OCI-LY7 (cell line): ENCODE measurements around the gene CTTNBP2. TPM values are rescaled to one million over a fixed set of nuclear protein-coding genes. Genes with fewer than 3 reads are reported as not detected.

Experiments used
- BruUV-seq: library from RNA; stranded (reverse); fragments of 400-500 nt; replicated peaks from 2 replicates; lab custom pipeline; 2021; lab: Mats Ljungman, UMichigan
- CTCF ChIA-PET: fragments of 300-600 bp; sonication (Branson Sonifier 250); formaldehyde crosslinking; loops from one replicate; lab custom pipeline; 2022; ENCODE audit warnings: antibody characterized with exemption; ENCODE audit not compliant: unreplicated experiment; lab: Charles Lee
- POLR2A ChIA-PET: fragments of 300-600 bp; sonication (Branson Sonifier 250); formaldehyde crosslinking; loops from one replicate; lab custom pipeline; 2022; ENCODE audit warnings: antibody characterized with exemption; lab: Charles Lee
- DNase-seq: peaks from one replicate; pipeline ENCODE4 v3.0.0-alpha.2; 2015; ENCODE audit warnings: low spot score
- H2AFZ ChIP-seq: fragments of 200-600 bp; sonication (generic), shearing (Covaris generic); 2 replicates; pipeline ENCODE4 v1.6.1; 2014; ENCODE audit warnings: mild to moderate bottlenecking, antibody characterized with exemption, low read length, moderate library complexity
- H3K27ac ChIP-seq: fragments of 200-600 bp; sonication (generic); 2 replicates; pipeline ENCODE4 v1.5.1; 2014; ENCODE audit warnings: mixed run types, low read depth, mild to moderate bottlenecking, moderate library complexity, low read length, inconsistent platforms; ENCODE audit not compliant: poor library complexity, severe bottlenecking
- H3K36me3 ChIP-seq: fragments of 200-600 bp; sonication (generic); 2 replicates; pipeline ENCODE4 v1.6.1; 2014; ENCODE audit warnings: mild to moderate bottlenecking, antibody characterized with exemption, low read length, moderate library complexity, mixed read lengths; ENCODE audit not compliant: insufficient read depth
- H3K4me1 ChIP-seq: fragments of 200-600 bp; sonication (generic); 2 replicates; pipeline ENCODE4 v1.5.1; 2014; ENCODE audit warnings: mild to moderate bottlenecking, low read length; ENCODE audit not compliant: insufficient read depth, poor library complexity, severe bottlenecking
- H3K4me2 ChIP-seq: fragments of 200-600 bp; sonication (generic); 2 replicates; pipeline ENCODE4 v1.6.1; 2014; ENCODE audit warnings: mild to moderate bottlenecking, low read length
- H3K4me3 ChIP-seq: fragments of 200-600 bp; sonication (generic); 2 replicates; pipeline ENCODE4 v1.5.1; 2014; ENCODE audit warnings: mild to moderate bottlenecking, low read depth, low read length; ENCODE audit not compliant: poor library complexity, severe bottlenecking
- H3K79me2 ChIP-seq: fragments of 200-600 bp; sonication (generic); 2 replicates; pipeline ENCODE4 v1.6.1; 2016; ENCODE audit warnings: low read depth, mild to moderate bottlenecking, low read length, moderate library complexity, mixed read lengths; ENCODE audit not compliant: insufficient read depth
- H3K9me2 ChIP-seq: fragments of 200-600 bp; sonication (generic); 2 replicates; pipeline ENCODE4 v1.6.1; 2016; ENCODE audit warnings: mild to moderate bottlenecking, low read length, mixed read lengths; ENCODE audit not compliant: insufficient read depth
- H3K9me3 ChIP-seq: fragments of 200-600 bp; sonication (generic); 2 replicates; pipeline ENCODE4 v1.6.1; 2014; ENCODE audit warnings: mild to moderate bottlenecking, mixed run types, low read length, mixed read lengths
- H4K20me1 ChIP-seq: fragments of 200-600 bp; sonication (generic); 2 replicates; pipeline ENCODE4 v1.6.1; 2014; ENCODE audit warnings: mild to moderate bottlenecking, antibody characterized with exemption, low read length, moderate library complexity, mixed read lengths; ENCODE audit not compliant: insufficient read depth
- CTCF ChIP-seq: fragments of 200-600 bp; sonication (generic); conservative IDR thresholded peaks from 2 replicates; pipeline ENCODE4 v1.5.1; 2014; ENCODE audit warnings: mild to moderate bottlenecking, antibody characterized with exemption, low read length, moderate library complexity, mixed read lengths
- EZH2phosphoT487 ChIP-seq: fragments of 200-600 bp; sonication (generic); IDR thresholded peaks from 2 replicates; pipeline ENCODE4 v1.6.1; 2018; ENCODE audit warnings: low read depth, borderline replicate concordance, mild to moderate bottlenecking, mixed run types, antibody characterized with exemption, low read length, moderate library complexity, mixed read lengths
- intact Hi-C: fragments of 100-400 bp; cut with micrococcal nuclease; formaldehyde crosslinking; loops from one replicate; pipeline ENCODE4 v1.10.0; 2022; ENCODE audit not compliant: unreplicated experiment
- total RNA-seq, 2 experiments: library from RNA; depleted of rRNA in 1 of 2; stranded (reverse); fragments of >200 nt in 1 of 2; shearing (Covaris generic) in 1 of 2; gene quantifications; 2 replicates each; pipeline ENCODE4 v1.2.3, GENCODE V29; 2014 to 2022

The CTTNBP2 gene
- total RNA-seq, 2 experiments from 2014 or later = not detected

- no peaks in the 10 kb centered on the region for H3K36me3 ChIP-seq
Observed at GRCh38 chr7:117718116-117718835, 155.0 kb downstream of the CTTNBP2 start.

GRCh38 chr7:117717357-117717756 is 155.9 kb downstream of the CTTNBP2 start:
- intact Hi-C loops = no loop called here
- CTCF ChIA-PET = no interaction called here
- H3K79me2 ChIP-seq = no peaks in the 10 kb centered on the region
- H4K20me1 ChIP-seq = no peaks in the 10 kb centered on the region
- POLR2A ChIA-PET = no interaction called here
- DNase-seq = no peak
- H3K27ac ChIP-seq = no peak overlapping the region
- no peak overlapping the region for H3K4me3 ChIP-seq
- H3K9me3 ChIP-seq = no peaks in the 10 kb centered on the region
- H3K9me2 ChIP-seq = no peaks in the 10 kb centered on the region
- BruUV-seq = no TSS peak
- no peak overlapping the region for H3K4me2 ChIP-seq
- no peaks in the 10 kb centered on the region for H3K36me3 ChIP-seq
- H2AFZ ChIP-seq = no peak overlapping the region
- no peak for TF ChIP-seq EZH2phosphoT487
- no peak for TF ChIP-seq CTCF
- H3K4me1 ChIP-seq = no peaks in the 10 kb centered on the region

More at GRCh38 chr7:117718116-117718835, 155.0 kb downstream of the CTTNBP2 start:
- Histone ChIP-seq H3K4me1 (no peaks in the 10 kb centered on the region), H3K4me2 (no peak overlapping the region), H3K79me2 (no peaks in the 10 kb centered on the region), H3K9me3 (no peaks in the 10 kb centered on the region), H4K20me1 (no peaks in the 10 kb centered on the region), H3K4me3 (no peak overlapping the region), H2AFZ (no peak overlapping the region), H3K27ac (no peak overlapping the region), H3K9me2 (no peaks in the 10 kb centered on the region)
- ChIA-PET CTCF (no interaction called here), POLR2A (no interaction called here)
- no TSS peak for BruUV-seq
- no peak for TF ChIP-seq CTCF
- TF ChIP-seq EZH2phosphoT487 = no peak
- intact Hi-C loops = no loop called here
- DNase-seq = no peak

- H4K20me1 ChIP-seq = no peaks in the 10 kb centered on the region
- ChIA-PET CTCF (no interaction called here), POLR2A (no interaction called here)
- no peak overlapping the region for H3K27ac ChIP-seq
- no peaks in the 10 kb centered on the region for H3K79me2 ChIP-seq
- intact Hi-C loops = no loop called here
- H2AFZ ChIP-seq = no peak overlapping the region
- no peaks in the 10 kb centered on the region for H3K9me3 ChIP-seq
- DNase-seq = no peak
- no peaks in the 10 kb centered on the region for H3K9me2 ChIP-seq
- no peak overlapping the region for H3K4me2 ChIP-seq
- no peaks in the 10 kb centered on the region for H3K36me3 ChIP-seq
- TF ChIP-seq EZH2phosphoT487 = no peak
- TF ChIP-seq CTCF = no peak
- no peaks in the 10 kb centered on the region for H3K4me1 ChIP-seq
- no peak overlapping the region for H3K4me3 ChIP-seq
- no TSS peak for BruUV-seq
Observed at GRCh38 chr7:117716707-117717299, 156.4 kb downstream of the CTTNBP2 start.
